ENCODE measurements around the gene CLDN11.

Gene CLDN11

DNA sequence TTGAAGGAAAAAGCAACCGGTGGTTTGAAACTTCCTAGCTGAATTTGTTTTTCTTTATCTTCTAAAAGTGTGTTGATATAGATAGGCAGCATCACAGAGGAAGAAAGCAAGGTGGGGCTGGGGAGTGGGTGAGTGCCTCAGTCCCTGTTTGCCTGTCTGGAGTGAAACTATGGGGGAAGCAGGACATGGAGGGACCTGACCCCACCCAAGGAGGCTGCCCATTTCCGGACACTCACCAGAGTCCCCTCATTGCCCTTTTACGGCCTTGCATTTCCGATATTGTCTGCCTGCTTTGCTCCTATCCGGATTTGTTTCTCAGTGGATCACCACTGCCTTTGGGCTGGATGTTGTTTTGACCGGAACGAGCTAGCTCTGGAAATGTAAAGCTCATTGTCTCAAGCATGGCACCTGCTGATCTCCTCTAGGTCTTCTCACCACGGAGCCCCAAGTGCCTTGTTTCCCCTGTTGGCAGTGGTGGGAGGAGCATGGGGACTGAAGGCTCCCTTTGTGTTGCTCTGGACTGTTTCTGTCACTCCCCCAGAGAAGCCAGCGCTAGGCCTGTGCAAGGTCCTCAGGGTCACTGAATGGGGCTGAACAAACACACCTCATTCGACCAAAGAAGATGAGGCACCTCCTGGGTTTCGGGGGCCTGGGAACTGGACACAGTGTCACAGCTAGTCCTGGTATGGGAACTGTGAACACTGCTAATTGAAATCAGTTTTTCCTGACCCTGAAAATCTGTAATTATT is 7.0 kb downstream of the CLDN11 start:
- FAIRE-seq (no peak), DNase-seq (ENCODE audit: insufficient read length, low spot score) (no peak)

DNA sequence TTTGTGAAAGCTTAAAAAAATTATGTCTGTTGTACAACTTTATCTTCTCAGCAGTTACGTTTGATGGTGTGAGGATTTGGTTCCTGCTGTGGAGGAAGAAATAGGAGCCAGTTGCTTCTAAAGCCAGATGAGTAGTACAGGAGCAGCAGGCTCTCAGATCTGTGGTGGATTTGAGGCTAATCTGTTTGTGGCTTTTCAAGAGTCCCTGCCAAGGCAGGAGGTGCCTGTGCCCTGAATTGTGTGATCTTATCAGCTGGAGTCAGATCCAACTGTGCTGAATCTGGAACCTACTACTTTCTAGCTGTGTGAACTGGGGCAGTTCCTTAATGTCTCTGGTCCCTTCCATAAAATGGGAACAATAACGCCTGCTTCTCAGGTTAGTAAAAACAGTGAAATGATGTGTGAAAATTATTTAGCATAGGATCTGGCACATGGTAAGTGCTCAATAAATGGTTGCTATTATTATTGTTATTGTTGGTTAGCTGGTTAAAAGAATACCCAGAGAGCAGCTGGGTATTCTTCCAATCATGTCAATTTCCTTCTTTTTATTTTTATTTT is 7.7 kb downstream of the CLDN11 start:
- no peak for DNase-seq (ENCODE audit: insufficient read length, low spot score)
- no peak for FAIRE-seq

DNA sequence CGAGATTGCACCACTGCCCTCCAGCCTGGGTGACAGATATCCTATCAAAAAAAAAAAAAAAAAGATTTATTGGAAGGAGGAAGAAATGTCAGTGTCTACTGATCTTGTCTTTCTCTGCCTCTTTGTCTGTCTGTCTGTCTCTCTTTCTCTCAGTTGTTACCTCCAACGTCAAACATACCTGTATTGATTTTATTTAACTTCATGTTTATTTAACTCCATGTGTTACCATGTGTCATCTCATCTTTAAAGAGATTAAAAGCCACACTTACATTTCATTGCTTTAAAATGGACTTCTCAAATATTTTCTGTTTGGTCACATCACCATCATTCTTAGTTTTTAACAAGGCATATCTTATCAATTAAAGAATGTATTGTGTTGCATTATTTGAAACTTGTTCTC is 9.4 kb downstream of the CLDN11 start:
- DNase-seq (ENCODE audit: insufficient read length, low spot score) (no peak), FAIRE-seq (no peak)

GRCh38 chr3:170429050-170429449 is 10.4 kb downstream of the CLDN11 start:
- no peak for FAIRE-seq
- peak; percentile 65 for DNase-seq (ENCODE audit: insufficient read length, low spot score)

DNA sequence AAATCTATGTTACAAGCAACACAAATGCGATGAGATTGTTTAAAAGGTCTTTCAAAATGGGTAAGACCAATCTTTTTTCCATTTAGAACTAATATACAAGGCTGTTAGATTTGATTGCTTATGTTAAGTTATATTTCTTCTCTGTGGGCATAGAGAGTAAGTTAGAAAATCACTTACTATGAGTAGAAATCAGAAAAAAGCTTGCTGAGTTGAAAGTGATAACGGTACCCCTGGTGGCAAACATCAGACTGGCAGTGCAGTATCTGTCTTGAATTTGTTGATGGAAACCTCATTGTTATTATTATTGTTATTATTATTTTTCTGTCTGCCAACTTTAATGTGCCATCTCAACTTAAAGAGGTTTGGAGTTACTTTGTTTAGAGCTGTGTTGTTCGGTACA is 12.4 kb downstream of the CLDN11 start:
- FAIRE-seq (no peak), DNase-seq (ENCODE audit: insufficient read length, low spot score) (no peak)

DNA sequence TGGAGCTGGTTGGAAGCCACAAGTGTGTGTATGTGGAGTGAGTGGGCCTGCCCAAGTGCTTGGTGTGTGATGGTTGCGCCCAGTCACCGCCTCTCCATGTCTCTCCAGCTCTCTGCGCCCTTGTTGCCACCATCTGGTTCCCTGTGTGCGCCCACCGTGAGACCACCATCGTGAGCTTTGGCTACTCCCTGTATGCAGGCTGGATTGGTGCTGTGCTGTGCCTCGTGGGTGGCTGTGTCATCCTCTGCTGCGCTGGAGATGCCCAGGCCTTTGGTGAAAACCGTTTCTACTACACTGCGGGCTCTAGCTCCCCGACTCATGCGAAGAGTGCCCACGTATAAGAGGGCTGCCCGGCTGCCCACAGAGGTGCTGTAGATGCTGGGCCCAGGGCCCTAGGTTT is 13.7 kb downstream of the CLDN11 start:
- FAIRE-seq: no peak
- no peak for DNase-seq (ENCODE audit: insufficient read length, low spot score)

- no peak for DNase-seq (ENCODE audit: insufficient read length, low spot score)
- no peak for FAIRE-seq
Observed at GRCh38 chr3:170436697-170437096, 18.0 kb downstream of the CLDN11 start.

- no peak for FAIRE-seq
- DNase-seq (ENCODE audit: insufficient read length, low spot score): no peak
Observed at GRCh38 chr3:170437176-170437575, 18.5 kb downstream of the CLDN11 start.

GRCh38 chr3:170437696-170438407 is 19.2 kb downstream of the CLDN11 start:
- no peak for DNase-seq (ENCODE audit: insufficient read length, low spot score)
- no peak for FAIRE-seq

GRCh38 chr3:170438836-170439235 is 20.2 kb downstream of the CLDN11 start:
- no peak for FAIRE-seq
- no peak for DNase-seq (ENCODE audit: insufficient read length, low spot score)

DNA sequence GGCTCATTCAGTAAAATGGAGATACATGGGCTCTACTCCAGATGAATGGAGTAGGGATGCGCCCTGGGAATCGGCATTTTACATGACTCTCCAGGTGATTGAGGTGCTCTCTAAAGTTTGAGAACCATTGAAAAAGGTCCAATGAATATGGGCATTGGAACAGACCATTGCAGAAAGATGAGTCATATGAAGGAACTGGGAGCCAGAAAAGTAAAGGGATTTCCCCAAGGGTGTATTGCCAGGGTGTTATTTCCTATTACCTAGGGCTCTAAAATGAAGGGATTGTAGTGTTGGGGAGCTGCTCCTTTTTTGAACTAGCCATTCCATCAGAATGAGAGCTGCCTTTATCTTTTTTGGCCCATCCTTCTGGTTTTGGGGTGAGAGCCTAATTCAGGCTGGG is 21.7 kb downstream of the CLDN11 start:
- FAIRE-seq: no peak
- DNase-seq (ENCODE audit: insufficient read length, low spot score): no peak

DNA sequence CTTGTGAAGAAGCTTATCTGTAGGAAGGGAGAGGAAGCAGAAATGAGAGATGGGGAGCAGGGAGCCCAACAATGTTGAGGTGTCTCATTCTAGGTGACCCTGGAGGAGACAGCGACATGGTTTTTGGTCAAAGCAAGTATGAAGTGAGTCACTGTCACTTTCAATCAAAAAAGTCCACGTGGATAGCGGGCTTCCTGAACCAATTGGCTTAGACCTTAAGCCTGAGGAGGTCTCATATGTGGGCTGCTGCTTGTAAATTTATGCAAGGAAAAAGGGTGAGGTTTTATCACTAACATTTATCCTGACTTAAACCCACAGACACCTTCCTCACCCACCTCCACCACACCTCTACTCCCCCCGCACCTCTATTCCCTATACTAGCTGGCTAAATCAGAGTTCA is 22.7 kb downstream of the CLDN11 start:
- no peak for FAIRE-seq
- DNase-seq (ENCODE audit: insufficient read length, low spot score): no peak

DNA sequence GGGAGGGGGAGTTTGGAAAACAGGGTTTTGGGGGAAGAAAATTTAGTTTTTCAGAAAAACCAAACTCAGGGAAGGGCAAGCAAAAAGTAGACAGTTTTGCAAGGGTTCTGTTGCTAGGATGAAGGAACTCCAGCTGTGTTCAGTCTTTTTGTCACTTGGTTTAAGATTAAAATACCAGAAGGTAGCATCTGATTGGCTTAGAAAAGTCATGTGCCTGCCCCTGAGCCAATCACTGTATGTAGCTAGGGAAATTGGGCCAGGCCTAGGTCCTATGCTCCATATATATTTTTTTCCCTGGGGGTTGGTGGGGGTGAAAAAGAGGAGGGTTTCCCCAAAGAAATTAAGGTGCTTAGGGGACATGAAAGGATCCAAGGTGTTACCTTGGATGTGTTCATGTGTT is 24.3 kb downstream of the CLDN11 start:
- FAIRE-seq: no peak
- no peak for DNase-seq (ENCODE audit: insufficient read length, low spot score)

- FAIRE-seq (no peak), DNase-seq (ENCODE audit: insufficient read length, low spot score) (no peak)
Observed at GRCh38 chr3:170443457-170443856, 24.8 kb downstream of the CLDN11 start.

GRCh38 chr3:170448584-170448983 is 29.9 kb downstream of the CLDN11 start:
- DNase-seq (ENCODE audit: insufficient read length, low spot score) (no peak), FAIRE-seq (no peak)

DNA sequence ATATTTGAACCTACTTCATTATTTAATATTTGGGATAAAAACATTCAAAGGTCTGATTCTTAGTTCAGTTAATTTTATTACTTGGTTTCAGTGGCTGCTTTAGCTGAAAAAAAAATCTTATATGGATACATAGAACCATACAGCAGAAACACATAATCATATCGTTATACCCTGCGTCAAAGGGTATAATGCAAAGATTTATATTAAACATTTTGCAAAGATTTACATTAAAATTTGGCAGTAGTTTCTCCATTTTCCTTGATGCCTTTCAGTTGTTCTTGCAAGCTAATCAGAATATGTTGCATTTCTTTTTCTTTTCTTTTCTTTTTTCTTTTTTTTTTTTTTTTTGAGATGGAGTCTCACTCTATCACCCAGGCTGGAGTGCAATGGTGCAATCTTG is 31.4 kb downstream of the CLDN11 start:
- no peak for FAIRE-seq
- DNase-seq (ENCODE audit: insufficient read length, low spot score): no peak

- no peak for FAIRE-seq
- DNase-seq (ENCODE audit: insufficient read length, low spot score): no peak
Observed at GRCh38 chr3:170454509-170454908, 35.8 kb downstream of the CLDN11 start.

DNA sequence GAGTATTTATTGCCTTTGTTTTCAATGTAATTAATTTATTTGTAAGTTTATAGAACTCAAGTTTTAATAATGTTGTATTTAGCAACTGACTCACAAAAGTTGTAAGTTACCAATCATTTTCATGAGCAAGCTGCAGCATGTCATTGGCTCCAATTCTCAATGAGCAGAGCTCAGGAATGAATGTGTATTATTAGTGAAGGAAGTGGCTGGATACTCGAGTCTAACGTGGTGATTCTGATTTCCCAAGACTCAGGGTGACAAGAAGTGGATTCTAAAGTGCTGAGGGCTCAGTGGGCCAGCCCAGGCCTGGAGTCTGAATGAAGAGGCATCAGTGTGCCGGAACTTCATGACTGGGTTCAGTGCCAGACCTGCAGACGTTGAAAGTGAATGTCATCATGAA is 39.6 kb downstream of the CLDN11 start:
- DNase-seq (ENCODE audit: insufficient read length, low spot score): no peak
- no peak for FAIRE-seq

- DNase-seq (ENCODE audit: insufficient read length, low spot score) (no peak), FAIRE-seq (no peak)
Observed at GRCh38 chr3:170463011-170463410, 44.3 kb downstream of the CLDN11 start.

- FAIRE-seq (no peak), DNase-seq (ENCODE audit: insufficient read length, low spot score) (no peak)
Observed at GRCh38 chr3:170465955-170466354, 47.3 kb downstream of the CLDN11 start.

- DNase-seq (ENCODE audit: insufficient read length, low spot score) (no peak), FAIRE-seq (no peak)
Observed at GRCh38 chr3:170467007-170467406, 48.3 kb downstream of the CLDN11 start.

- DNase-seq (ENCODE audit: insufficient read length, low spot score) (no peak), FAIRE-seq (no peak)
Observed at GRCh38 chr3:170467571-170468147, 49.0 kb downstream of the CLDN11 start.
